Measurements from ENCODE around the gene PCDHGA1. TPM values are rescaled to one million over a fixed set of nuclear protein-coding genes. Genes with fewer than 3 reads are reported as not detected.

PCDHGA1 gene
- total RNA-seq, 1 donor from 2014 or later = 0.47 TPM

GRCh38 chr5:141420855-141421488, 90.7 kb downstream of the PCDHGA1 start, which contains the start of gene PCDHGA11:
Gene PCDHGA11 (plus strand): TSS chr5:141421051. CDS start chr5:141421228, 177 bp downstream.
- Mint-ChIP-seq H3K9me3 (peaks cover 58% of the 10 kb centered on the region), H3K36me3 (peaks cover 80% of the 10 kb centered on the region), H3K4me1 (no peaks in the 10 kb centered on the region), H3K4me3 (no peak within 1 kb of the TSS), H3K27me3 (ENCODE audit: low read depth) (no peaks in the 10 kb centered on the region), H3K27ac (no peak within 1 kb of the TSS)
- no peak for TF ChIP-seq CTCF (IDR thresholded peaks at IDR 0.05; ENCODE audit: unreplicated experiment)
- DNase-seq (ENCODE audit: low spot score in 2 of 2, unreplicated experiment in 2 of 2) = no peak

GRCh38 chr5:141421489-141421855, 91.2 kb downstream of the PCDHGA1 start:
- Mint-ChIP-seq H3K27ac (no peak overlapping the region), H3K4me3 (no peak overlapping the region), H3K4me1 (no peaks in the 10 kb centered on the region), H3K36me3 (peaks cover 81% of the 10 kb centered on the region), H3K9me3 (peaks cover 58% of the 10 kb centered on the region), H3K27me3 (ENCODE audit: low read depth) (no peaks in the 10 kb centered on the region)
- TF ChIP-seq CTCF (IDR thresholded peaks at IDR 0.05; ENCODE audit: unreplicated experiment) = no peak
- no peak for DNase-seq (ENCODE audit: low spot score in 2 of 2, unreplicated experiment in 2 of 2)

GRCh38 chr5:141422742-141423291, 92.5 kb downstream of the PCDHGA1 start:
- H3K9me3 Mint-ChIP-seq = peaks cover 62% of the 10 kb centered on the region
- no peak for TF ChIP-seq CTCF (IDR thresholded peaks at IDR 0.05; ENCODE audit: unreplicated experiment)
- DNase-seq (ENCODE audit: low spot score in 2 of 2, unreplicated experiment in 2 of 2) = no peak
- H3K36me3 Mint-ChIP-seq = peaks cover 84% of the 10 kb centered on the region
- H3K27me3 Mint-ChIP-seq (ENCODE audit: low read depth) = no peaks in the 10 kb centered on the region
- H3K4me3 Mint-ChIP-seq = no peak overlapping the region
- H3K4me1 Mint-ChIP-seq = no peaks in the 10 kb centered on the region
- no peak overlapping the region for H3K27ac Mint-ChIP-seq

GRCh38 chr5:141427783-141428426, 97.6 kb downstream of the PCDHGA1 start:
- no peak for DNase-seq (ENCODE audit: low spot score in 2 of 2, unreplicated experiment in 2 of 2)
- Mint-ChIP-seq H3K9me3 (peaks cover 61% of the 10 kb centered on the region), H3K27ac (no peak overlapping the region), H3K36me3 (peaks cover 69% of the 10 kb centered on the region), H3K27me3 (ENCODE audit: low read depth) (no peaks in the 10 kb centered on the region), H3K4me1 (no peaks in the 10 kb centered on the region), H3K4me3 (no peak overlapping the region)
- no peak for TF ChIP-seq CTCF (IDR thresholded peaks at IDR 0.05; ENCODE audit: unreplicated experiment)

- TF ChIP-seq CTCF (IDR thresholded peaks at IDR 0.05; ENCODE audit: unreplicated experiment) = no peak
- H3K36me3 Mint-ChIP-seq = peaks cover 67% of the 10 kb centered on the region
- H3K4me1 Mint-ChIP-seq = no peaks in the 10 kb centered on the region
- no peak for DNase-seq (ENCODE audit: low spot score in 2 of 2, unreplicated experiment in 2 of 2)
- no peaks in the 10 kb centered on the region for H3K27me3 Mint-ChIP-seq (ENCODE audit: low read depth)
- H3K27ac Mint-ChIP-seq = peak within 1 kb of the TSS; percentile 9
- H3K4me3 Mint-ChIP-seq = no peak within 1 kb of the TSS
- peaks cover 56% of the 10 kb centered on the region for H3K9me3 Mint-ChIP-seq
Measured at GRCh38 chr5:141430332-141431113, 100.2 kb downstream of the PCDHGA1 start, which contains the start of gene PCDHGA12. Gene PCDHGA12 (plus strand): TSS chr5:141430507. CDS start chr5:141430760, 253 bp downstream.

All from mesothelial cell of epicardium (in vitro differentiated cells).